ENCODE data around the gene EFCAB8. TPM values are rescaled to one million over a fixed set of nuclear protein-coding genes. Genes with fewer than 3 reads are reported as not detected.

The EFCAB8 gene
- total RNA-seq, 4 donors from 2014 or later: not detected

DNA sequence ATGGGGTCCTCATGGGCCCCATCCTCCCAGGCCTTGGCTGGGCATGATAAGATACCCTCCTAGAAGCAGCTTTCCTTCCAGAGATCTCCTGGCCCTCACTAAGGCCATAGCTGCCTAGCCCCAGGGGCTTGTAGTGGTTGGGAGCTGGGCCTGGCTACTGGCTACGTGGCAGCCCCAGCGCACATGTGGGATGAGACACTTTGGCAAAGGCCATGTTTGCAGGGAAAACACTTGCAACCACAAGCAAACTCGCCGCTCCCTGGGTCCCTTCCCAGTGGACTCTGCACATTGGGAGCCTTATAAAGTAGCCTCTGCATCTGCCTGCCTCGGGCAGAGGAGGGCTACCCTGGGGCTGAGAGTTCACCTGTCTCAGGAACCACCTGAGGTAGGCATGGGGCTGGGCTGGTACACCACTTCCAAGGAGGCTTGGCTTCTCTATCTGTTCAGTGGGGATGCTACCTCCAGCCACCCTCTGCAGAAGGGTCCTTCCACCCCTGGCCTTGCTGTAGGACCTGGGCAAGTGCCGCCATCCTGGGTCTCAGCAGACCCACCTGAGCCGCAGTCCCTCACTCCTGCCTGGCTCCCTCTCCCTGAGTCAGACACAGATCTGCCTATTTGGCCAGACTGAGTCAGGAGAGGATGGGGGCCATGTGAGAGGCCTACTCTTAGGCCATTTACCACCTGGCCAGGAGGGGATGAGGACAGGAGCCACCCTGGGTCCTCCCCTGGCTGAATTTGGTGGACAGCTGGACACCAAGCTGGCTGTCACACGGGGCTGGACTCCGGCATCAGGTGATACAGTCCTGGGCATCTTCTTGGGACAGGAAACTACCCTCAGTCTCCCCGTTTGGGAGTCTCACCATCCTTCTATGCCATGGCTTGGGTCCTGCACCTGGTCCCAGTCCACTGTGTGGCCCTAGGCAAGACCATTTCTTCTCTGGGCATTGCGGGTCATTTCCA lies 148.9 kb downstream of the EFCAB8 start, which contains the start of gene BPIFB2:
Gene BPIFB2, plus strand, starts transcription at position 329 of the 960 bp plus-strand sequence. CDS start 871 bp downstream, outside the sequence.
- DNase-seq (no peak), ATAC-seq (no peak)
- TF ChIP-seq, protein P1, sequence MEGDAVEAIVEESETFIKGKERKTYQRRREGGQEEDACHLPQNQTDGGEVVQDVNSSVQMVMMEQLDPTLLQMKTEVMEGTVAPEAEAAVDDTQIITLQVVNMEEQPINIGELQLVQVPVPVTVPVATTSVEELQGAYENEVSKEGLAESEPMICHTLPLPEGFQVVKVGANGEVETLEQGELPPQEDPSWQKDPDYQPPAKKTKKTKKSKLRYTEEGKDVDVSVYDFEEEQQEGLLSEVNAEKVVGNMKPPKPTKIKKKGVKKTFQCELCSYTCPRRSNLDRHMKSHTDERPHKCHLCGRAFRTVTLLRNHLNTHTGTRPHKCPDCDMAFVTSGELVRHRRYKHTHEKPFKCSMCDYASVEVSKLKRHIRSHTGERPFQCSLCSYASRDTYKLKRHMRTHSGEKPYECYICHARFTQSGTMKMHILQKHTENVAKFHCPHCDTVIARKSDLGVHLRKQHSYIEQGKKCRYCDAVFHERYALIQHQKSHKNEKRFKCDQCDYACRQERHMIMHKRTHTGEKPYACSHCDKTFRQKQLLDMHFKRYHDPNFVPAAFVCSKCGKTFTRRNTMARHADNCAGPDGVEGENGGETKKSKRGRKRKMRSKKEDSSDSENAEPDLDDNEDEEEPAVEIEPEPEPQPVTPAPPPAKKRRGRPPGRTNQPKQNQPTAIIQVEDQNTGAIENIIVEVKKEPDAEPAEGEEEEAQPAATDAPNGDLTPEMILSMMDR (IDR thresholded peaks at IDR 0.05 in 4 of 5, conservative IDR thresholded peaks at IDR 0.05 in 1 of 5): no peak
- no peak for TF ChIP-seq POLR2A (IDR thresholded peaks at IDR 0.05)
- H3K27ac ChIP-seq: no peak within 1 kb of the TSS
- no peaks in the 10 kb centered on the region for H3K4me1 ChIP-seq
- intact Hi-C loops (cut with DNase I; ENCODE audit: low total_unique reads) (no loop called here), in situ Hi-C loops (cut with MboI; ENCODE audit: low sequenced_read_pairs in 4 of 4) (loop anchor here in 1 of 4 donors (25.0 kb wide), 1 partner anchor 95 kb away; no protein-coding TSS in a partner anchor)
- H3K4me3 ChIP-seq: no peak within 1 kb of the TSS
- H3K36me3 ChIP-seq: no peaks in the 10 kb centered on the region
- peaks cover 0 to 7% (median 0%) of the 10 kb centered on the region in 3 donors for H3K27me3 ChIP-seq
- no peaks in the 10 kb centered on the region for H3K9me3 ChIP-seq

DNA sequence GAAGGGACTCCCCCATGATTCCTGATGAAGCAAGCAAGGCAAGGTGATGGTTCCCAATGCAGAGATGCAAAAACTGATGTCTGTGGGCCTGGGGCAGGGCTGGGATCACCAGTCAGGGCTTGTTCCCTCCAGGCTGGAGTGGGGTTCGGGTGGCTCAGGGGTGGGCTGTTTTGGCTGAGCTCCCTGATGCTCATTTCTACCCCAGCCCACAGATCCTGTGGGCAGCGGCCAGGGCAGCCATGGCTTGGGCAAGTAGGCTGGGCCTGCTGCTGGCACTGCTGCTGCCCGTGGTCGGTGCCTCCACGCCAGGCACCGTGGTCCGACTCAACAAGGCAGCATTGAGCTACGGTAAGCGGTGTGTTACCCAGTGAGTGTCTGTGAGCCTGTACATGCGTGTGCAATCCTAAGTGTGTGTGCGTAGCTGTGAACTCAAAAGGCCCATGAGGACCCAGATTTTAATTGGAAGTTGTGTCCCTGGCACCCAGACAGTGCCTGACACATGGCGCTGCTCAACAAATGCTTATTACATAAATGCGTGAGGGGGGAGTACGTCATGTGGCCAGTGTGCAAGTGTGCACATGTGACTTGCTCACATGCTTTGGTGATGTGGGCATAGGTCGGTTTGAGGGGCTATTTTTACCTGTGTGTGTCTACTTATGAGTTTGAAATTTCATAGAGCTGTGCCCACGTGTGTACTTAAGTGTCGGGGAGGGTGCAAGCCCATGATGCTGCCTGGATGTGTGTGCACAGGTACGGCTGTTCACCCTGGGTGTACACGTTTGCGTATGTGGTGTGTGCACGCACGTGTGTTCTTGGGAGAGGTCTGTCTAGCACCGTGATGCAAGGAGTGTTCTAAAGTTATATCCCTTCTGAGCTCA lies 149.9 kb downstream of the EFCAB8 start:
- no peaks in the 10 kb centered on the region for H3K9me3 ChIP-seq
- H3K27me3 ChIP-seq: peaks cover 0 to 10% (median 0%) of the 10 kb centered on the region in 3 donors
- intact Hi-C loops (cut with DNase I; ENCODE audit: low total_unique reads): no loop called here
- TF ChIP-seq, protein P1 (IDR thresholded peaks at IDR 0.05 in 4 of 5, conservative IDR thresholded peaks at IDR 0.05 in 1 of 5): no peak
- no peak for TF ChIP-seq POLR2A (IDR thresholded peaks at IDR 0.05)
- in situ Hi-C loops (cut with MboI; ENCODE audit: low sequenced_read_pairs in 4 of 4): loop anchor here in 1 of 4 donors (25.0 kb wide), 1 partner anchor 96 kb away; no protein-coding TSS in a partner anchor
- H3K36me3 ChIP-seq: no peaks in the 10 kb centered on the region
- ATAC-seq (no peak), DNase-seq (no peak)
- H3K4me1 ChIP-seq: no peaks in the 10 kb centered on the region
- H3K4me3 ChIP-seq: no peak overlapping the region
- H3K27ac ChIP-seq: no peak overlapping the region

DNA sequence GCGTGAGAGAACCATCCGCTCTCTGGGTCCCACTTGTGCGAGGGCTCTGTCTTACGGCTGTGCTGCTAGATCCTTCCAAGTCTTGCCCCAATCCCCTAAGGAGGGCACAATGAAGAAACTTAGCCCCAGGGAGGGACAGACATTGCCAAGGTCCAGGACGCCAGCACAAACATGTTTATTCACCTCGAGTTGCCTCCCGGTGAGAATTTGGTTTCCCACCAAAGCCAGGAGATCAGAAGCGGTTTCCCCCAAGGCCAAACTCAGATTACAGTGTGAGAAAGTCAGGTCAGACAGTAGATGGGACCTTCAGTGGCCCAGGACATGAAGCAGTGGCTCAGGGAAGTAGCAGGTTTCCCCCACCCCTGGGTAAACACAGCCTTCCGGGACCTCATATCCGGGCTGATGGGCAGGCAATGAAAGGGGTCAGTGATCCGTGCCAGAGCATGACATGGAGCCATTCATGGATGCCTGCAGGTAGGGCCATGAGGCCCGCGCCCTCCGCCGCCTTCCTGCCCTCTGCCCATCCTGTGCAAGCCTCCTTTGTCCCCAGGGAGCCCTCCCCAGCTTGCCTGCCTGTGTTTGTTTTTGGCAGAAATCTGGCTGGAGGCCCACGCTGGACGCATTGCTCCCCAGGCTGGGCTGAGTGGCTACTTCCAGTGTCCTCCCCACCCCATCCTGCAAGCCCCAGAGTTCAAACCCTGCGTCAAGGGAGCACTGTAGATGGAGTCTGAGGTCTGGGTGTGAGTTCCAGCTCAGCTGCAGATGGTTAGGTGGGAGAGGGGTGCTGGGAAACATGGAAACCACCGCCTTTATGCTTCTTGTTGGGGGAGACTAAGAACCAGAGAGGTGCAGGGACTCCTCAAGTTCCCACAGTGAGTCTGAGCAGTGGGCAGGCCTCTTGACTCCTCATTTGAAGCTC lies 150.8 kb downstream of the EFCAB8 start:
- intact Hi-C loops (cut with DNase I; ENCODE audit: low total_unique reads): no loop called here

More for the DNA sequence above, 150.8 kb downstream of the EFCAB8 start:
- ATAC-seq (no peak), DNase-seq (no peak)
- H3K36me3 ChIP-seq: no peaks in the 10 kb centered on the region
- H3K4me1 ChIP-seq: no peaks in the 10 kb centered on the region
- H3K4me3 ChIP-seq: no peak overlapping the region
- H3K27ac ChIP-seq: no peak overlapping the region
- H3K27me3 ChIP-seq: peaks cover 0 to 17% (median 2%) of the 10 kb centered on the region in 3 donors
- in situ Hi-C loops (cut with MboI; ENCODE audit: low sequenced_read_pairs in 4 of 4): loop anchor here in 1 of 4 donors (25.0 kb wide), 1 partner anchor 97 kb away; no protein-coding TSS in a partner anchor
- TF ChIP-seq, protein P1 (IDR thresholded peaks at IDR 0.05 in 4 of 5, conservative IDR thresholded peaks at IDR 0.05 in 1 of 5): no peak
- no peak for TF ChIP-seq POLR2A (IDR thresholded peaks at IDR 0.05)
- no peaks in the 10 kb centered on the region for H3K9me3 ChIP-seq

Measured in gastrocnemius medialis (tissue), 4 donors.